Measurements from ENCODE around the gene TRIM2. TPM values are rescaled to one million over a fixed set of nuclear protein-coding genes. Genes with fewer than 3 reads are reported as not detected.

Gene TRIM2
- total and polyA plus RNA-seq, 2 of the 8 experiments (the other 6 are each of a cell fraction or from before 2014, with no cell fraction given), result 34.0 to 59.8 TPM

- Histone ChIP-seq H3K23me2 (ENCODE audit: low read depth, low read length) (peaks cover 8% of the 10 kb centered on the region; the same call in 1 of the 2 replicates), H2BK15ac (ENCODE audit: low read length) (no peak overlapping the region), H3K79me1 (ENCODE audit: low read depth, low read length) (no peaks in the 10 kb centered on the region), H4K91ac (replicated peaks; ENCODE audit: insufficient read length, low read length) (no peak overlapping the region), H3K23ac (ENCODE audit: insufficient read length) (no peak overlapping the region), H4K20me1 (replicated peaks in 1 of 2; ENCODE audit: control insufficient read depth in 1 of 2, insufficient read depth in 2 of 2, low read length in 2 of 2) (no peaks in the 10 kb centered on the region), H3K4me3 (ENCODE audit: extremely low read depth in 1 of 4, insufficient read depth in 2 of 4, low read depth in 3 of 4, low read length in 4 of 4) (no peak overlapping the region), H4K5ac (ENCODE audit: insufficient read length, low read depth, low read length) (no peak overlapping the region), H3K9me3 (ENCODE audit: insufficient read depth in 2 of 2, low read depth in 1 of 2, low read length in 1 of 2) (no peaks in the 10 kb centered on the region), H4K8ac (ENCODE audit: extremely low read depth, insufficient read depth, low read length) (no peak overlapping the region), H2BK12ac (ENCODE audit: low read depth, low read length) (no peak overlapping the region), H3K27ac (ENCODE audit: low read depth, low read length) (no peak overlapping the region), H3K79me2 (ENCODE audit: control insufficient read depth in 1 of 2, insufficient read depth in 2 of 2, low read length in 2 of 2) (no peaks in the 10 kb centered on the region; a peak in 1 of 4 replicates), H3K27me3 (replicated peaks in 1 of 4; ENCODE audit: control insufficient read depth in 3 of 4, extremely low read depth in 1 of 4, insufficient read depth in 3 of 4, low read length in 3 of 4) (no peaks in the 10 kb centered on the region; a peak in 1 of 7 replicates), H2BK5ac (ENCODE audit: low read depth, low read length) (no peak overlapping the region), H3K36me3 (ENCODE audit: control insufficient read depth in 2 of 4, insufficient read depth in 4 of 4, low read length in 3 of 4) (no peaks in the 10 kb centered on the region), H2AFZ (ENCODE audit: low read length) (no peak overlapping the region), H3K9ac (replicated peaks in 1 of 4; ENCODE audit: extremely low read depth in 1 of 4, low read depth in 3 of 4, low read length in 3 of 4) (no peak overlapping the region), H2BK20ac (ENCODE audit: low read length) (no peak overlapping the region), H2BK120ac (replicated peaks; ENCODE audit: low read depth, low read length) (no peak overlapping the region), H3K18ac (ENCODE audit: extremely low read depth, low read length) (no peak overlapping the region), H2AK5ac (ENCODE audit: low read depth, low read length) (no peak overlapping the region), H3K4me2 (ENCODE audit: insufficient read depth in 1 of 2, low read depth in 2 of 2, low read length in 2 of 2) (no peak overlapping the region), H3K56ac (replicated peaks; ENCODE audit: insufficient read length, low read depth, low read length) (no peak overlapping the region), H3K4ac (replicated peaks; ENCODE audit: insufficient read length, low read depth, low read length) (no peak overlapping the region), H3K14ac (ENCODE audit: insufficient read length) (no peak overlapping the region), H3K4me1 (replicated peaks in 1 of 4; ENCODE audit: control insufficient read depth in 3 of 4, insufficient read depth in 4 of 4, low read length in 3 of 4) (no peaks in the 10 kb centered on the region; a peak in 1 of 7 replicates)
- CTCF ChIA-PET (ENCODE audit: partially characterized antibody), result no interaction called here
- POLR2A ChIA-PET (ENCODE audit: partially characterized antibody), result no interaction called here
- no peak for TF ChIP-seq TBP (IDR thresholded peaks at IDR 0.05; ENCODE audit: low read depth, low read length)
- no peak for DNase-seq (ENCODE audit: low read depth in 1 of 2, low spot score in 2 of 2)
- FAIRE-seq, result no peak
Measured at GRCh38 chr4:153217440-153217839, 13.2 kb downstream of the TRIM2 start.
